Measurements from ENCODE around the gene GOLGA8A.

DNA sequence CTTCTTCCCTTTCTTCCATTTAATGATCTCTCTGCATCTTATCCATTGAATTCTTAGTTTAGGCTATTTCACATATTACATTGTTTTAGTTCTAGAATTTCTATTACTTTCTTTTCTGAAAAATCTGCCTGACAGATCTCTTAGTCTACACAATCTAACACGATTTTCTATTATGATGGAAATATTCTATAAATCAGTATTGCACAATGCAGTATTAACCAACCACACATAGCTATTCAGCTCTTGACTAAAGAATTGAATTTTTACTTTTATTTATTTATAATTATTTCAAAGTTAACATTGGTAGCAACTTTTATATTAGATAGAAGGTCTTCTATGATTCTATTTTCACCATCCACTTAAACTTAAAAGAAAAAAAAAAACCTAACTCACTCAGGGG is 36.2 kb upstream of the GOLGA8A start:
- TF ChIP-seq POLR2A (IDR thresholded peaks at IDR 0.05), result no peak
- TF ChIP-seq, protein P1, sequence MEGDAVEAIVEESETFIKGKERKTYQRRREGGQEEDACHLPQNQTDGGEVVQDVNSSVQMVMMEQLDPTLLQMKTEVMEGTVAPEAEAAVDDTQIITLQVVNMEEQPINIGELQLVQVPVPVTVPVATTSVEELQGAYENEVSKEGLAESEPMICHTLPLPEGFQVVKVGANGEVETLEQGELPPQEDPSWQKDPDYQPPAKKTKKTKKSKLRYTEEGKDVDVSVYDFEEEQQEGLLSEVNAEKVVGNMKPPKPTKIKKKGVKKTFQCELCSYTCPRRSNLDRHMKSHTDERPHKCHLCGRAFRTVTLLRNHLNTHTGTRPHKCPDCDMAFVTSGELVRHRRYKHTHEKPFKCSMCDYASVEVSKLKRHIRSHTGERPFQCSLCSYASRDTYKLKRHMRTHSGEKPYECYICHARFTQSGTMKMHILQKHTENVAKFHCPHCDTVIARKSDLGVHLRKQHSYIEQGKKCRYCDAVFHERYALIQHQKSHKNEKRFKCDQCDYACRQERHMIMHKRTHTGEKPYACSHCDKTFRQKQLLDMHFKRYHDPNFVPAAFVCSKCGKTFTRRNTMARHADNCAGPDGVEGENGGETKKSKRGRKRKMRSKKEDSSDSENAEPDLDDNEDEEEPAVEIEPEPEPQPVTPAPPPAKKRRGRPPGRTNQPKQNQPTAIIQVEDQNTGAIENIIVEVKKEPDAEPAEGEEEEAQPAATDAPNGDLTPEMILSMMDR (IDR thresholded peaks at IDR 0.05 in 4 of 5, conservative IDR thresholded peaks at IDR 0.05 in 1 of 5), result no peak
